Muscle layer of colon (tissue), 2 donors: ENCODE measurements around the gene RNASE7.

Source experiments
- H3K27ac ChIP-seq: one replicate; pipeline ENCODE4 v1.7.0; 2013; ENCODE audit warnings: low read depth, mild to moderate bottlenecking, low read length, moderate library complexity
- H3K27me3 ChIP-seq, 2 donors: one replicate each; pipeline ENCODE4 v1.7.0; 2013; ENCODE audit warnings: low read length in 2 of 2, mild to moderate bottlenecking in 2 of 2; ENCODE audit not compliant: insufficient read depth in 2 of 2, control insufficient read depth in 1 of 2
- H3K36me3 ChIP-seq: one replicate; pipeline ENCODE4 v1.7.0; 2013; ENCODE audit warnings: mild to moderate bottlenecking, low read length; ENCODE audit not compliant: insufficient read depth
- H3K4me1 ChIP-seq: one replicate; pipeline ENCODE4 v1.7.0; 2013; ENCODE audit warnings: mild to moderate bottlenecking, low read length; ENCODE audit not compliant: insufficient read depth
- H3K4me3 ChIP-seq, 2 donors: one replicate each; pipeline ENCODE4 v1.7.0; 2013; ENCODE audit warnings: low read length in 2 of 2, low read depth in 1 of 2, mild to moderate bottlenecking in 1 of 2, moderate library complexity in 1 of 2
- H3K9ac ChIP-seq: one replicate; pipeline ENCODE4 v1.7.0; 2013; ENCODE audit warnings: low read length
- H3K9me3 ChIP-seq: one replicate; pipeline ENCODE4 v1.7.0; 2013; ENCODE audit warnings: mild to moderate bottlenecking, low read length
- donor health status: abdominal sarcoma.
- donor health status: Adenocarcinoma of cecum.

RNASE7 gene

GRCh38 chr14:21072781-21073339 is 30.7 kb downstream of the RNASE7 start:
- Histone ChIP-seq H3K36me3 (peaks cover 46% of the 10 kb centered on the region), H3K4me1 (peaks cover 30% of the 10 kb centered on the region), H3K27me3 (no peaks in the 10 kb centered on the region), H3K4me3 (no peak overlapping the region), H3K9ac (no peak overlapping the region), H3K9me3 (no peaks in the 10 kb centered on the region), H3K27ac (no peak overlapping the region)

GRCh38 chr14:21073921-21074320 is 31.8 kb downstream of the RNASE7 start:
- Histone ChIP-seq H3K9ac (no peak overlapping the region), H3K27me3 (no peaks in the 10 kb centered on the region), H3K4me3 (no peak overlapping the region), H3K9me3 (no peaks in the 10 kb centered on the region), H3K4me1 (peaks cover 21% of the 10 kb centered on the region), H3K27ac (no peak overlapping the region), H3K36me3 (peaks cover 56% of the 10 kb centered on the region)

DNA sequence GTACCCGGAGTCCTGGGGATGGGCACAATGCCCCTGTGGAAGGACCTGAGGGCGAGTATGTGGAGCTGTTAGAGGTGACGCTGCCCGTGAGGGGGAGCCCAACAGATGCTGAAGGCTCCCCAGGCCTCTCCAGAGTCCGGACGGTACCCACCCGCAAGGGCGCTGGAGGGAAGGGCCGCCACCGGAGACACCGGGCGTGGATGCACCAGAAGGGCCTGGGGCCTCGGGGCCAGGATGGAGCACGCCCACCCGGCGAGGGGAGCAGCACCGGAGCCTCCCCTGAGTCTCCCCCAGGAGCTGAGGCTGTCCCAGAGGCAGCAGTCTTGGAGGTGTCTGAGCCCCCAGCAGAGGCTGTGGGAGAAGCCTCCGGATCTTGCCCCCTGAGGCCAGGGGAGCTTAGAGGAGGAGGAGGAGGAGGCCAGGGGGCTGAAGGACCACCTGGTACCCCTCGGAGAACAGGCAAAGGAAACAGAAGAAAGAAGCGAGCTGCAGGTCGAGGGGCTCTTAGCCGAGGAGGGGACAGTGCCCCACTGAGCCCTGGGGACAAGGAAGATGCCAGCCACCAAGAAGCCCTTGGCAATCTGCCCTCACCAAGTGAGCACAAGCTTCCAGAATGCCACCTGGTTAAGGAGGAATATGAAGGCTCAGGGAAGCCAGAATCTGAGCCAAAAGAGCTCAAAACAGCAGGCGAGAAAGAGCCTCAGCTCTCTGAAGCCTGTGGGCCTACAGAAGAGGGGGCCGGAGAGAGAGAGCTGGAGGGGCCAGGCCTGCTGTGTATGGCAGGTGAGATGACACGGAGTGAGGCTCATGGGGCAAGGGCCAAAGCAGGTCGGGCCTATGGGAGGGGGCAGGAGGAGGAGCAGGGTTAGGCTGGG is 32.5 kb downstream of the RNASE7 start:
- Histone ChIP-seq H3K9me3 (no peaks in the 10 kb centered on the region), H3K27me3 (no peaks in the 10 kb centered on the region), H3K27ac (no peak overlapping the region), H3K36me3 (peaks cover 64% of the 10 kb centered on the region), H3K9ac (no peak overlapping the region), H3K4me3 (no peak overlapping the region), H3K4me1 (peaks cover 14% of the 10 kb centered on the region)

DNA sequence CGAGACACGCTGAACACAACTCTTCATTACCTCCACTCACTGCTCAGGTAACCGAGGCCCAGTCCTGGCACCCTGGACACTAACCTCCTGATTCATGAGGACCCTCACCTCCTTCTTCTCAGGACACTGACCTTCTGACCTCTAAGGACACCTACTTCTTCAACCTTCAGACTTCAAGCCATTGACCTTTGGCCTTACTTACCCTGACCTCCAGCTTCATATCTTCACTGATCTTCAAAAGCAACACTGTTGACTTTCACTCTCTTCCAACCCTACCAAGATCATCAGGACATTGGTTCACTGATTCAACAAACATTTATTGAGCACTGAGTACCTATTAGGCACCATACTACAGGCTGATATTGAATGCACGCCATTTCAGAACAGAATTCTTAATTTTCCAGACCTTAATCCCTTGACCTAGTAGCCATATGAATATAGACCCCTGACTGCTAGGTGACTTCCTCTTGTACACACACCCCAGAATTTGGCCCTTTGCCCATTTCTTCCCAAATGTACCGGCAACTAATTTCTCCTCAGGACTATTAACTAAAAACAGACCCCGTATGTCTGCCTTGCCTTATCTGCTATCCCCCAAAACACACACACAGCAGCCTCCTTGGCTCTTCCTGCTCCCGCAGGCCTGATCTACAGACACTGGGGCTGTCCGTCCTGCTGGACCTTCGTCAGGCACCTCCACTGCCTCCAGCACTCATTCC is 33.7 kb downstream of the RNASE7 start:
- Histone ChIP-seq H3K4me3 (no peak overlapping the region), H3K27me3 (no peaks in the 10 kb centered on the region), H3K9ac (no peak overlapping the region), H3K36me3 (peaks cover 76% of the 10 kb centered on the region), H3K27ac (no peak overlapping the region), H3K9me3 (no peaks in the 10 kb centered on the region), H3K4me1 (peaks cover 13% of the 10 kb centered on the region)

DNA sequence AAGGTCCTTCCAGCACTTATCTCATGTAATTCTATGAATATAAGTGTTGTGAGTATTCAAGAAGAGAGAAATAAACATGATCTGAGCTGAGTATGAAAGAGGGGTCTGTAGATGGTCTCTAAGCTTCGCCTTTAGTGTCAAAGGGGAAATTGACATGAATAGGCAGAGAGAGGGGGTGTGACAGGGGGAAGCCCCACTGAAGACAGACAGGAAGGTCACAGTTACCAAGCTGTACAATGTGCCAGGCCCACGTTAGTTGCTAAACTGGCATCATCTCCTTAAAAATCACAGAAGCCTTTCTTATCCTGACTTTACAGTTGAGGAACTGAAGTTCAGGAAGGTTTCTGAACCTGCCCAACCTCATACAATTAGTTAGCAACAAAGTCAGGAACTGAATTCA is 35.5 kb downstream of the RNASE7 start:
- H3K9ac ChIP-seq, result no peak overlapping the region
- H3K4me1 ChIP-seq, result peaks cover 5% of the 10 kb centered on the region
- H3K9me3 ChIP-seq, result no peaks in the 10 kb centered on the region
- no peak overlapping the region for H3K4me3 ChIP-seq
- H3K27me3 ChIP-seq, result no peaks in the 10 kb centered on the region
- H3K36me3 ChIP-seq, result peaks cover 91% of the 10 kb centered on the region
- no peak overlapping the region for H3K27ac ChIP-seq

- Histone ChIP-seq H3K36me3 (peaks cover 89% of the 10 kb centered on the region), H3K9ac (no peak overlapping the region), H3K4me1 (no peaks in the 10 kb centered on the region), H3K9me3 (no peaks in the 10 kb centered on the region), H3K27me3 (no peaks in the 10 kb centered on the region), H3K27ac (no peak overlapping the region), H3K4me3 (no peak overlapping the region)
Measured at GRCh38 chr14:21078287-21078686, 36.1 kb downstream of the RNASE7 start.

GRCh38 chr14:21078726-21079125 is 36.6 kb downstream of the RNASE7 start:
- Histone ChIP-seq H3K27me3 (no peaks in the 10 kb centered on the region), H3K9me3 (no peaks in the 10 kb centered on the region), H3K27ac (no peak overlapping the region), H3K36me3 (peaks cover 84% of the 10 kb centered on the region), H3K4me3 (no peak overlapping the region), H3K9ac (no peak overlapping the region), H3K4me1 (no peaks in the 10 kb centered on the region)

DNA sequence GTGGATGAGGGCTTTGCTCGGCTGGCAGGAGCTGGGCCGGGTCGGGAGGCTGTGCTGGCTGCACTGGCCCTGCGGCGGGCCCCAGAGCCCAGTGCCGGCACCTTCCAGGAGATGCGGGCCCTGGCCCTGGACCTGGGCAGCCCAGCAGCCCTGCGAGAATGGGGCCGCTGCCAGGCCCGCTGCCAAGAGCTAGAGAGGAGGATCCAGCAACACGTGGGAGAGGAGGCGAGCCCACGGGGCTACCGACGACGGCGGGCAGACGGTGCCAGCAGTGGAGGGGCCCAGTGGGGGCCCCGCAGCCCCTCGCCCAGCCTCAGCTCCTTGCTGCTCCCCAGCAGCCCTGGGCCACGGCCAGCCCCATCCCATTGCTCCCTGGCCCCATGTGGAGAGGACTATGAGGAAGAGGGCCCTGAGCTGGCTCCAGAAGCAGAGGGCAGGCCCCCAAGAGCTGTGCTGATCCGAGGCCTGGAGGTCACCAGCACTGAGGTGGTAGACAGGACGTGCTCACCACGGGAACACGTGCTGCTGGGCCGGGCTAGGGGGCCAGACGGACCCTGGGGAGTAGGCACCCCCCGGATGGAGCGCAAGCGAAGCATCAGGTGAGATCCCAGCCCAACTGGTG is 39.5 kb downstream of the RNASE7 start:
- Histone ChIP-seq H3K36me3 (peaks cover 86% of the 10 kb centered on the region), H3K27me3 (no peaks in the 10 kb centered on the region), H3K9me3 (no peaks in the 10 kb centered on the region), H3K27ac (no peak overlapping the region), H3K4me3 (no peak overlapping the region), H3K4me1 (no peaks in the 10 kb centered on the region), H3K9ac (no peak overlapping the region)

GRCh38 chr14:21083565-21084325 is 41.6 kb downstream of the RNASE7 start:
- Histone ChIP-seq H3K4me3 (no peak overlapping the region), H3K27ac (no peak overlapping the region), H3K9me3 (no peaks in the 10 kb centered on the region), H3K27me3 (no peaks in the 10 kb centered on the region), H3K36me3 (peaks cover 77% of the 10 kb centered on the region), H3K9ac (no peak overlapping the region), H3K4me1 (no peaks in the 10 kb centered on the region)

GRCh38 chr14:21084396-21084795 is 42.2 kb downstream of the RNASE7 start:
- Histone ChIP-seq H3K9me3 (no peaks in the 10 kb centered on the region), H3K4me1 (no peaks in the 10 kb centered on the region), H3K27me3 (no peaks in the 10 kb centered on the region), H3K9ac (no peak overlapping the region), H3K36me3 (peaks cover 76% of the 10 kb centered on the region), H3K27ac (no peak overlapping the region), H3K4me3 (no peak overlapping the region)
